Measurements from ENCODE around the gene CMC2.

The CMC2 gene

DNA sequence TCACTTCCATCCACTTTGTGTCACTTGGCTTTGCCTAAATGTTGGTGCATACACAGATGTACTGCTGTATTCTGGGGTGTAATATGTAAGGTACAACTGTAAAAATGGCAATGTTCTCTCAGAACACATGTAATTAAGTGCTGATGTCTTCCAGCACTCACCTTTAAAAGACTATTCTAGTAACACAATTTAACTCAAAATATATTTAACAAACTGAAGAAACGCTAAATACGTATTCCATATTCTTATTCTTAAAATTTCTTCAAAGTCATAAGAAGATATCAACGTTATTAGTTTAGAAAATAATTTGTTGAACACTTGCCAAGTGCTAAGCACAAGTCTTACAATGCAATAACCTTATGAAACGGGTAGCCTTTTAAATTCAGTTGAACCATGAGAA is 3.6 kb downstream of the CMC2 start:
- no peak for DNase-seq (ENCODE audit: low read depth)

- DNase-seq (ENCODE audit: low read depth) = no peak
Measured at GRCh38 chr16:81001330-81001729, 5.4 kb downstream of the CMC2 start.

GRCh38 chr16:81000873-81001272 is 5.8 kb downstream of the CMC2 start:
- DNase-seq (ENCODE audit: low read depth) = no peak

GRCh38 chr16:80997964-80998620 is 8.6 kb downstream of the CMC2 start:
- no peak for DNase-seq (ENCODE audit: low read depth)

DNA sequence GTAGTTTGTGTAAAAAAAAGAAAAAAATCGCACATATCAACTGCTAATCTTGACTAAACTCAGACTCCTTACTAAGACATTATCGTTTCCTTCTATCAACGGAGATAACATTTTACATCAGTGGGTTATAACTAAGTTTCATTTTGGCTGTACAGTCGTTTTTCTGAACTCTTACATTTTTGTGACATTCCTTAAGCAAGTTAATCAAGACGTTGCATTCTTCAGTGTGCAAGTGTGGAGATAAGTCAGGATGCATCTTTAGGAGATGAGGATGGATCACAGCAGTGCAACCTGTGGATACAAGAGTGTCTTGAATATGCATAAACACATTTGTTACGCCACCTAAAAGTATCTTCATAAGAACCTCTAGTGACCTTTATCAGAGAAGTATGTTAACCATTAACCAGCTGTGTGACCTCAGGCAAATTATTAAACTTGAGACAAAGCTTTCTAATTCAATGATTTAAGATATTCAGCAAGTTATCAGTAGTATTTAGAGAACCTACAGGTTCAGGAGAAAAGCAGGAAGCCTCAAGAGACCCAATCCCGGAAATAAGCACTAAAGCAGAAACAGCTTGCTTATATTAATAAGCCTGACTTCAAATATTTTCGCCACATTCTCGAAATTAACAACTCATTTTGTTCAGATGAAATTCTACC is 9.4 kb downstream of the CMC2 start:
- DNase-seq (ENCODE audit: low read depth) = no peak

- DNase-seq (ENCODE audit: low read depth) = no peak
Measured at GRCh38 chr16:80996688-80997138, 10.0 kb downstream of the CMC2 start.

GRCh38 chr16:80994451-80994850 is 12.2 kb downstream of the CMC2 start:
- no peak for DNase-seq (ENCODE audit: low read depth)

- DNase-seq (ENCODE audit: low read depth) = no peak
Measured at GRCh38 chr16:80993834-80994233, 12.9 kb downstream of the CMC2 start.

GRCh38 chr16:80993307-80993706 is 13.4 kb downstream of the CMC2 start:
- DNase-seq (ENCODE audit: low read depth) = no peak

DNA sequence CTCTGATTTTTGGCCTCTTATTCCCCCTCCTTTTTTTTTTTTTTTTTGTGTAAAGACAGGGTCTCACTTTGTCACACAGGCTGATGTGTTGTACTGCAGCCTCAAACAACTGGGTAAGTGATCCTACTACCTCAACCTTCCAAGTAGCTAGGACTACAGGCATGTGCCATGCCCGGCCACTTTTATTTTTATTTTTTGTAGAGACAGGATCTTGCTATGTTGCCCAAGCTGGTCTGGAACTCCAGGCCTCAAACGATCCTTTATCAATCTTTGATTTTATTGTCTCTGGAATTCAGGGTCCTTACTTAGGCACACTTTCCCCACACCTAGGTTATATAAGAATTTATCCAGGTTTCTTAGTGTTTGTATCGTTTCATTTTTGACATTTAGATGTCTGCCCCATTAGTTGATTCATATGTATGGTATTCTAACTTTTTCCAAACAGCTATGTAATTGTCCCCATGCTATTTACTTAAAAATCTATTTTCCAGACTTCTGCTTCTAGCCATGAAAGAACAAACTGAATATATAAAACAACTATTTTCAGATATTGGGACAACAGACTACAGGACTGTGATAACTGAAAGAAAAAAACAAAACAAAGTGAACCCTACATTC is 13.9 kb downstream of the CMC2 start:
- no peak for DNase-seq (ENCODE audit: low read depth)

- no peak for DNase-seq (ENCODE audit: low read depth)
Measured at GRCh38 chr16:80991792-80992430, 14.8 kb downstream of the CMC2 start.

DNA sequence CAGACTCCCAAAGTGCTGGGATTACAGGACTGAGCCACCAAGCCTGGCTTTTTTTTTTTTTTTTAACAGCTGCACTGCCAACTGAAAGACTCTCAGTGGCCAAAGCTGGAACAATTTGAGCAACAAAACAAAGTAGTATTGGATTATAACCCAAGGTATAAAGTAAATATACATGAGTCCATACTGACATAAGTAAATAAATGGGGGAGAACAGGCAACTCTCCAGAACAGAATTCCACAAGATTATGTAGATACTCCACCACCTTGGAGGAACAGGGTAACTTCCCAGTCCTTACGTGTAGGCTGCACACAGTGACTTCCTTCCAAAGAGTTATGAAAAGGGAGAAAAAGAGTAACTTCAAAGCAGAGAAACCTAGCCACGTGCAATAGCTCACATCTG is 15.7 kb downstream of the CMC2 start:
- DNase-seq (ENCODE audit: low read depth) = no peak

DNA sequence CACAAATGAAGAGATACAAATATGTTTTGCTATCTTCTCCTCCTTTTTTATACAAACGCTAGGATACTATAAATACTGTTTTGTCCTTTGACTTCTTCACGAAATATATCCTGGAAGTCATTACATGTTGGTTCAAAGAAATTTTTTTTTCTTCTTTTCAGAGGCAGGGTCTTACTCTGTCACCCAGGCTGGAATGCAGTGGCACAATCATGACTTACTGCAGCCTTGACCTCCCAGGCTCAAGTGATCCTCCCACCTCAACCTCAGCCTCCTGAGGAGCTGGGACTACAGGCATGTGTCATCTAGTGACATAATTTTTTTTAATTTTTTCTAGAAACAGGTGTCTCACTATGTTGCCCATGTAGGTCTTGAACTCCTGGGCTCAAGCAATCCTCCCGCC is 16.1 kb downstream of the CMC2 start:
- no peak for DNase-seq (ENCODE audit: low read depth)

GRCh38 chr16:80989801-80990200 is 16.9 kb downstream of the CMC2 start:
- no peak for DNase-seq (ENCODE audit: low read depth)

- no peak for DNase-seq (ENCODE audit: low read depth)
Measured at GRCh38 chr16:80988756-80989155, 17.9 kb downstream of the CMC2 start.

DNA sequence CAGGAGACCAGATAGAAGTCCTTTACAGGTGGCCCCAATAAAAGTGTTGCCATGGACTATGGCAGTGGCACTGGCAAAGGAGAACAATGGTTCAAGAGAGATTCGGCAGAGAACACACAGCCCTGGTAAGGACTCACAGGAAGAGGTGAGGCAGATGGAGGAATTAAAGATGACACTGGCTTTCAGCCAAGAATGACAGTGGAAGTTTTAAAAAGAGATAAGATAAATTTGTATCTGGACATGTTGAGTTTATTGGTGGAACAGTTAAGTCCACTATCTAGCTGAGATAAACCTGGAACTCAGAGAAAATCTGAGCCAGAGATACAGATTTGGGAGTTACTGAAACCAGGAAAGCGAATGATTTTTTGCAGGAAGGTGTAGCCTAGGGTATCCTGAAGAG is 20.1 kb downstream of the CMC2 start:
- DNase-seq (ENCODE audit: low read depth) = no peak

GRCh38 chr16:80985611-80986010 is 21.1 kb downstream of the CMC2 start:
- DNase-seq (ENCODE audit: low read depth) = no peak

DNA sequence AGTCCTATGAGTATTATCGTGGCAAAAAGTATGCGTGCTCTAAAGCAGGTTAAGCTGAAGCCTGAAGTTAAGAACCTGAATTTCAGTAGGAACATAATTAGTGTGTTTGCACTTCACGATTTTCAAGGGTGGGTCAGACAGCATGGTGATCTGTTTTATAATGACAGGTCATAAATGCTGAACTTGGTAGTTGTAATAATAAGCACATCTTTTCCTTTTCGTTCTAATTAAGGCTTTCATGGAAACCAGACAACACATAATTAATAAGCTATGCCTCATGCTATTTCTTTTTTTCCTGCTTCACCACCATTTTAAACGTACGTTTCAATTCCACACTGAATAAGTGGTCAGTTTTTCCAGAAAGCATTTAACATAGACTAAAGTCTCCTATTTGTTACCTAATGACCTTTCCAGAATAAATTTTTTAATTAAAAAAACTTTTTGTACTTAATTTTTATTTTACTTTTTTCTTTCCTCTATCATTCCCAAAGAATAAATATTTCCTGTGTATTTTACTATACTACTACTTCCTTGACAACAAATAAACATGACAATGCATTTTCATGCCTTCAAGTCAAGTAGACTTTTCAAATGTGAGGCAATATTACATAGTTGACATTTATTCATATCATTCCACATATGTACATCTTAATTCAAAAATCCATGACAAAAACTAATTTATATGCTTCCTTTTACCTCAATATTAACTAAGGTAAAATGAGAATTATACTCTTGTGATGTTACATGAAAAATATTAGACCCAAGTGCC is 22.4 kb downstream of the CMC2 start:
- DNase-seq (ENCODE audit: low read depth) = no peak

DNA sequence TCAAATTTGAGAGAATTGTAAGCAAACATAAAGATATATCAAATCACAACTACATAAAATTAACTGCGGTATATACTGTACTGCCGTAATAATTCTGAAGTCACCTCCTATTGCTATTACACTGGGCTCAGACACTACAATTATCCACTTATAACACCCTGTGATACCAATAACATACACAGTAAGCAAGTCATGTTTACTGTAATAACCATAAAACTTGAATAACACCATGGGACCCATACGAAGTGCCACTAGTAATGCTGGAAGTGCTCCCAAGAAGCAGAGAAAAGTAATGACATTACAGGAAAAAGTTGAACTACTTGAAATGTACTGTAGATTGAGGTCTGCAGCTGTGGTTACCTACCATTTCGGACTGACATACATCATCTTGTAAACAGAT is 24.0 kb downstream of the CMC2 start:
- DNase-seq (ENCODE audit: low read depth) = no peak

DNA sequence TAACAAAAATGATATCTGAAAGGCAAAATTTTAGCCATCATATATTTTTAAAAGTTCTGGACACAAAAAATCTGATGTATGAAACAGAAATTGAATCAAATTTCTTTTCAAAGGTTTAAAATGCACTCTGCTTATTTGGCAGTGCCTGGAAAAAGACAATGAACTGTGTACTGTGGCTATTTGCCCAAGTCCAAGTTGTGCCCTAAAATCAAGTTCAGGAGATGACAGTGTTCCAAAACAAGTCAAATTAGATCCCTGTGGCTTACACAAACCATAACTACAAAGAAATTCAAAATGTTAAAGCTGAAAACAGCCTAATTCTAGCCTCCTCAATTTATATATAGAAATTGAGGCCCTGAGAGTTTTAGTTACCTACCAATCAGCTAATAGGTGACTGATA is 25.6 kb downstream of the CMC2 start:
- DNase-seq (ENCODE audit: low read depth) = no peak

DNA sequence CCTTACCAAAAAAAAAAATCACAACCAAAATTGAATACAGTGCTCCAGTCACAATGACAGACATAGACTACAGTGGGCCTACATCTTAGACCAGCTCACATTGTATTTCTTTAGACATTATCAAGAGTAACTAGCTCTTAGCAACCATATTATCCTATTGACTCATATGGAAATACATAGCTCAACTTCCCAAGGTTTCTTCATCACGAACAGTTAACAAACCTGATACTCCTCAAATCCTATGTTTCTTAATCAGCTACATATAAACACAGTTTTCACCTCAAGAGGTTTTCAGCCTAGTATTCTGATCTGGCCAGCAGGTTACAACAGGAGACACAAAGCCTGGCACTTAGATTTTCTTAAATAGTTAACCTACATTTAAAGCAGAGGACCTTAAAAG is 29.7 kb downstream of the CMC2 start:
- DNase-seq (ENCODE audit: low read depth) = no peak

Data from T follicular helper cell (primary cell).